PFSK-1 (cell line): Measurements from ENCODE around the gene ARF1.

ENCODE experiments used
- POLR2AphosphoS5 ChIP-seq: IDR thresholded peaks from 2 replicates; pipeline ENCODE4 v1.6.1; 2012; ENCODE audit warnings: low read depth, mild to moderate bottlenecking, control low read depth, low read length, moderate library complexity
- TAF1 ChIP-seq: IDR thresholded peaks from 2 replicates; pipeline ENCODE4 v1.6.1; 2012; ENCODE audit warnings: low read length, control low read depth, borderline replicate concordance; ENCODE audit not compliant: insufficient read depth

DNA sequence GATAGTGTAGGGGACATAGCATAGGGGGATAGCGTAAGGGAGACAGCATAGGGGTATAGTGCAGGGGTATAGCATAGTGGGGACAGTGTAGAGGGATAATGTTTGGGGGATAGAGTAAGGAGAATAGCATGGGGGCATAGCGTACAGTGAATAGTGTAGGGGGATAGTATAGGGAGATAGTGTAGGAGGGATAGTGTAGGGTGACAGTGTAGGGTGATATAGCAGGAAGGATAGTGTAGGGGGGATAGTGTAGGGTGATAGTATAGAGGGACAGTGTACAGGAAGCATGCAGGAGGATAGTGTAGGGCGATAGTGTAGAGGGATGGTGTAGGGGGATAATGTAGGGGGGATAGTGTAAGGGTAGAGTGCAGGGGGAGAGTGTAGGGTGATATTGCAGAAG lies 11.7 kb upstream of the ARF1 start:
- TF ChIP-seq POLR2AphosphoS5 (no peak), TAF1 (no peak)
